HepG2 (cell line): ENCODE measurements around the gene ZNF324B. TPM values are rescaled to one million over a fixed set of nuclear protein-coding genes. Genes with fewer than 3 reads are reported as not detected.
A peak's percentile ranks its signal among the peaks of the same experiment; 100 is the strongest.

ENCODE experiments used
- AFF4 ChIP-seq: sonication (generic); formaldehyde crosslinking; IDR thresholded peaks from 2 replicates; pipeline ENCODE4 v1.4.0; 2020; ENCODE audit warnings: missing genetic modification reagents
- CHCHD3 ChIP-seq: sonication (generic); formaldehyde crosslinking; IDR thresholded peaks from 2 replicates; pipeline ENCODE4 v1.8.0; 2022; ENCODE audit warnings: mild to moderate bottlenecking, missing genetic modification reagents, moderate library complexity
- ELF4 ChIP-seq: sonication (generic); formaldehyde crosslinking; IDR thresholded peaks from 2 replicates; pipeline ENCODE4 v1.5.0; 2020; ENCODE audit warnings: missing genetic modification reagents, mild to moderate bottlenecking, moderate library complexity, borderline replicate concordance
- FOXA1 ChIP-seq, 2 experiments: fragments of 450-650 bp in 1 of 2; sonication (generic) in 1 of 2; formaldehyde crosslinking in 1 of 2; IDR thresholded peaks; 2 replicates each; pipeline versions ENCODE4 v1.4.0 to v1.6.1; 2016 to 2020; ENCODE audit warnings: missing genetic modification reagents in 1 of 2
- GLI4 ChIP-seq: sonication (generic); formaldehyde crosslinking; IDR thresholded peaks from 2 replicates; pipeline ENCODE4 v1.5.1; 2020; ENCODE audit warnings: missing genetic modification reagents, mild to moderate bottlenecking, moderate library complexity, borderline replicate concordance
- JUND ChIP-seq: sonication (generic); formaldehyde crosslinking; IDR thresholded peaks from 2 replicates; pipeline ENCODE4 v1.8.0; 2022; ENCODE audit warnings: mild to moderate bottlenecking, missing genetic modification reagents
- SMAD9 ChIP-seq: sonication (generic); formaldehyde crosslinking; IDR thresholded peaks from 2 replicates; pipeline ENCODE4 v1.5.1; 2020; ENCODE audit warnings: mild to moderate bottlenecking, missing genetic modification reagents
- SRY ChIP-seq: sonication (generic); formaldehyde crosslinking; IDR thresholded peaks from 2 replicates; pipeline ENCODE4 v1.8.0; 2022; ENCODE audit warnings: mild to moderate bottlenecking, missing genetic modification reagents
- TBL1XR1 ChIP-seq: fragments of 150-350 bp; IDR thresholded peaks from 2 replicates; pipeline ENCODE4 v1.6.1; 2014; ENCODE audit warnings: borderline replicate concordance, low read length; ENCODE audit not compliant: partially characterized antibody
- TEAD2 ChIP-seq: sonication (generic); formaldehyde crosslinking; IDR thresholded peaks from 2 replicates; pipeline ENCODE4 v1.9.0; 2021; ENCODE audit warnings: missing genetic modification reagents
- YY1 ChIP-seq: IDR thresholded peaks from 2 replicates; pipeline ENCODE4 v1.6.1; 2011; ENCODE audit warnings: low read length, low read depth, moderate library complexity, mild to moderate bottlenecking; ENCODE audit not compliant: insufficient read depth, insufficient replicate concordance
- ZBTB8A ChIP-seq: sonication (generic); formaldehyde crosslinking; IDR thresholded peaks from 2 replicates; pipeline ENCODE4 v1.4.0; 2020; ENCODE audit warnings: mild to moderate bottlenecking, low read depth, missing genetic modification reagents, borderline replicate concordance
- ZFP41 ChIP-seq: sonication (generic); formaldehyde crosslinking; IDR thresholded peaks from 2 replicates; pipeline ENCODE4 v1.4.0; 2020; ENCODE audit warnings: mild to moderate bottlenecking, missing genetic modification reagents, borderline replicate concordance
- ZNF549 ChIP-seq: sonication (generic); formaldehyde crosslinking; IDR thresholded peaks from 2 replicates; pipeline ENCODE4 v1.5.0; 2020; ENCODE audit warnings: missing genetic modification reagents
- ZNF615 ChIP-seq: sonication (generic); formaldehyde crosslinking; IDR thresholded peaks from 2 replicates; pipeline ENCODE4 v1.5.0; 2020; ENCODE audit warnings: mild to moderate bottlenecking, missing genetic modification reagents, borderline replicate concordance
- ZNF709 ChIP-seq: sonication (generic); formaldehyde crosslinking; IDR thresholded peaks from 2 replicates; pipeline ENCODE4 v1.5.0; 2020; ENCODE audit warnings: mild to moderate bottlenecking, missing genetic modification reagents
- polyA plus RNA-seq, 8 experiments: library from polyadenylated mRNA; depleted of rRNA in 3 of 8; stranded (reverse) in 7 of 8; unstranded in 1 of 8; fragments of >200 nt; fragmentation: Illumina TruSeq in 4 of 8; extraction: Trizol in 4 of 8; gene quantifications; 2 replicates each; pipeline versions ENCODE4 v1.2.1 to v1.2.3, GENCODE V29; 2011 to 2016; ENCODE audit warnings: low read depth in 4 of 8, missing spikeins in 1 of 8, mixed read lengths in 1 of 8; ENCODE audit not compliant: insufficient read depth in 1 of 8
- total RNA-seq, 5 experiments: library from RNA; depleted of rRNA; stranded (reverse); fragments of >200 nt; fragmentation: Illumina TruSeq; extraction: Trizol; gene quantifications; 2 replicates each; pipeline ENCODE4 v1.2.3, GENCODE V29; 2016; ENCODE audit warnings: low read depth in 1 of 5
- TF ChIP-seq, protein P1 (sequence below): sonication (generic); formaldehyde crosslinking; IDR thresholded peaks from 2 replicates; pipeline ENCODE4 v1.4.0; 2020; ENCODE audit warnings: low read depth, missing genetic modification reagents
- TF ChIP-seq, protein P2 (sequence below): sonication (generic); formaldehyde crosslinking; conservative IDR thresholded peaks from 2 replicates; pipeline ENCODE4 v1.4.0; 2020; ENCODE audit warnings: missing genetic modification reagents

ZNF324B gene
- total and polyA plus RNA-seq, 2 of the 13 experiments (the other 11 are each of a cell fraction or from before 2014, with no cell fraction given), result 0.53 to 3.0 TPM

GRCh38 chr19:58475714-58476497, 24.5 kb downstream of the ZNF324B start, which contains the start of gene ZNF446 (continued):
- TF ChIP-seq SRY (CRISPR knock-in tag) (peak; percentile 58; the same call in 1 of the 2 replicates), SMAD9 (CRISPR knock-in tag) (0 out of 2 replicates have a peak, but pooled peaks have one; percentile 68), ZNF549 (no peak), ZBTB8A (no peak), YY1 (peak; percentile 59), ZNF709 (peak; percentile 68), ELF4 (no peak), ZNF615 (CRISPR knock-in tag) (0 out of 2 replicates have a peak, but pooled peaks have one; percentile 80), JUND (CRISPR knock-in tag) (no peak), GLI4 (peak; percentile 75; the same call in 1 of the 2 replicates), TBL1XR1 (no peak), AFF4 (CRISPR knock-in tag) (no peak), CHCHD3 (CRISPR knock-in tag) (no peak), ZFP41 (CRISPR knock-in tag) (peak; percentile 56; the same call in 1 of the 2 replicates), TEAD2 (no peak), FOXA1 (IDR thresholded peaks at IDR 0.05) (no peak), FOXA1 (CRISPR knock-in tag; IDR thresholded peaks at IDR 0.05) (no peak)
- TF ChIP-seq, protein P1, sequence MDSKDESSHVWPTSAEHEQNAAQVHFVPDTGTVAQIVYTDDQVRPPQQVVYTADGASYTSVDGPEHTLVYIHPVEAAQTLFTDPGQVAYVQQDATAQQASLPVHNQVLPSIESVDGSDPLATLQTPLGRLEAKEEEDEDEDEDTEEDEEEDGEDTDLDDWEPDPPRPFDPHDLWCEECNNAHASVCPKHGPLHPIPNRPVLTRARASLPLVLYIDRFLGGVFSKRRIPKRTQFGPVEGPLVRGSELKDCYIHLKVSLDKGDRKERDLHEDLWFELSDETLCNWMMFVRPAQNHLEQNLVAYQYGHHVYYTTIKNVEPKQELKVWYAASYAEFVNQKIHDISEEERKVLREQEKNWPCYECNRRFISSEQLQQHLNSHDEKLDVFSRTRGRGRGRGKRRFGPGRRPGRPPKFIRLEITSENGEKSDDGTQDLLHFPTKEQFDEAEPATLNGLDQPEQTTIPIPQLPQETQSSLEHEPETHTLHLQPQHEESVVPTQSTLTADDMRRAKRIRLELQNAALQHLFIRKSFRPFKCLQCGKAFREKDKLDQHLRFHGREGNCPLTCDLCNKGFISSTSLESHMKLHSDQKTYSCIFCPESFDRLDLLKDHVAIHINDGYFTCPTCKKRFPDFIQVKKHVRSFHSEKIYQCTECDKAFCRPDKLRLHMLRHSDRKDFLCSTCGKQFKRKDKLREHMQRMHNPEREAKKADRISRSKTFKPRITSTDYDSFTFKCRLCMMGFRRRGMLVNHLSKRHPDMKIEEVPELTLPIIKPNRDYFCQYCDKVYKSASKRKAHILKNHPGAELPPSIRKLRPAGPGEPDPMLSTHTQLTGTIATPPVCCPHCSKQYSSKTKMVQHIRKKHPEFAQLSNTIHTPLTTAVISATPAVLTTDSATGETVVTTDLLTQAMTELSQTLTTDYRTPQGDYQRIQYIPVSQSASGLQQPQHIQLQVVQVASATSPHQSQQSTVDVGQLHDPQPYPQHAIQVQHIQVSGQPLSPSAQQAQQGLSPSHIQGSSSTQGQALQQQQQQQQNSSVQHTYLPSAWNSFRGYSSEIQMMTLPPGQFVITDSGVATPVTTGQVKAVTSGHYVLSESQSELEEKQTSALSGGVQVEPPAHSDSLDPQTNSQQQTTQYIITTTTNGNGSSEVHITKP (CRISPR knock-in tag), result peak; percentile 75; the same call in 1 of the 2 replicates
- TF ChIP-seq, protein P2, sequence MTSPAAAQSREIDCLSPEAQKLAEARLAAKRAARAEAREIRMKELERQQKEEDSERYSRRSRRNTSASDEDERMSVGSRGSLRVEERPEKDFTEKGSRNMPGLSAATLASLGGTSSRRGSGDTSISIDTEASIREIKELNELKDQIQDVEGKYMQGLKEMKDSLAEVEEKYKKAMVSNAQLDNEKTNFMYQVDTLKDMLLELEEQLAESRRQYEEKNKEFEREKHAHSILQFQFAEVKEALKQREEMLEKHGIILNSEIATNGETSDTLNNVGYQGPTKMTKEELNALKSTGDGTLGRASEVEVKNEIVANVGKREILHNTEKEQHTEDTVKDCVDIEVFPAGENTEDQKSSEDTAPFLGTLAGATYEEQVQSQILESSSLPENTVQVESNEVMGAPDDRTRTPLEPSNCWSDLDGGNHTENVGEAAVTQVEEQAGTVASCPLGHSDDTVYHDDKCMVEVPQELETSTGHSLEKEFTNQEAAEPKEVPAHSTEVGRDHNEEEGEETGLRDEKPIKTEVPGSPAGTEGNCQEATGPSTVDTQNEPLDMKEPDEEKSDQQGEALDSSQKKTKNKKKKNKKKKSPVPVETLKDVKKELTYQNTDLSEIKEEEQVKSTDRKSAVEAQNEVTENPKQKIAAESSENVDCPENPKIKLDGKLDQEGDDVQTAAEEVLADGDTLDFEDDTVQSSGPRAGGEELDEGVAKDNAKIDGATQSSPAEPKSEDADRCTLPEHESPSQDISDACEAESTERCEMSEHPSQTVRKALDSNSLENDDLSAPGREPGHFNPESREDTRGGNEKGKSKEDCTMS (CRISPR knock-in tag), result no peak
